Retinal pigment epithelial cell (primary cell): ENCODE results near the gene PCSK5.

Experiments
- DNase-seq: peaks from one replicate; pipeline ENCODE4 v3.0.0-alpha.2; 2010; ENCODE audit warnings: low read depth
- H3K4me3 ChIP-seq: 2 replicates; pipeline ENCODE4 v1.5.1; 2011; ENCODE audit warnings: mild to moderate bottlenecking, low read length, control low read depth, moderate library complexity
- TF ChIP-seq, protein P1 (sequence below): conservative IDR thresholded peaks from 2 replicates; pipeline ENCODE4 v1.5.1; 2011; ENCODE audit warnings: low read depth, low read length, control low read depth, inconsistent platforms

PCSK5 gene

GRCh38 chr9:76366275-76366674 lies 475.8 kb downstream of the PCSK5 start:
- TF ChIP-seq, protein P1, sequence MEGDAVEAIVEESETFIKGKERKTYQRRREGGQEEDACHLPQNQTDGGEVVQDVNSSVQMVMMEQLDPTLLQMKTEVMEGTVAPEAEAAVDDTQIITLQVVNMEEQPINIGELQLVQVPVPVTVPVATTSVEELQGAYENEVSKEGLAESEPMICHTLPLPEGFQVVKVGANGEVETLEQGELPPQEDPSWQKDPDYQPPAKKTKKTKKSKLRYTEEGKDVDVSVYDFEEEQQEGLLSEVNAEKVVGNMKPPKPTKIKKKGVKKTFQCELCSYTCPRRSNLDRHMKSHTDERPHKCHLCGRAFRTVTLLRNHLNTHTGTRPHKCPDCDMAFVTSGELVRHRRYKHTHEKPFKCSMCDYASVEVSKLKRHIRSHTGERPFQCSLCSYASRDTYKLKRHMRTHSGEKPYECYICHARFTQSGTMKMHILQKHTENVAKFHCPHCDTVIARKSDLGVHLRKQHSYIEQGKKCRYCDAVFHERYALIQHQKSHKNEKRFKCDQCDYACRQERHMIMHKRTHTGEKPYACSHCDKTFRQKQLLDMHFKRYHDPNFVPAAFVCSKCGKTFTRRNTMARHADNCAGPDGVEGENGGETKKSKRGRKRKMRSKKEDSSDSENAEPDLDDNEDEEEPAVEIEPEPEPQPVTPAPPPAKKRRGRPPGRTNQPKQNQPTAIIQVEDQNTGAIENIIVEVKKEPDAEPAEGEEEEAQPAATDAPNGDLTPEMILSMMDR: no peak
- no peak for DNase-seq

GRCh38 chr9:76369583-76369982 lies 479.1 kb downstream of the PCSK5 start:
- peak; percentile 64 for DNase-seq
- TF ChIP-seq, protein P1: no peak
- no peak overlapping the region for H3K4me3 ChIP-seq

More at GRCh38 chr9:76366275-76366674, 475.8 kb downstream of the PCSK5 start:
- no peak overlapping the region for H3K4me3 ChIP-seq

DNA sequence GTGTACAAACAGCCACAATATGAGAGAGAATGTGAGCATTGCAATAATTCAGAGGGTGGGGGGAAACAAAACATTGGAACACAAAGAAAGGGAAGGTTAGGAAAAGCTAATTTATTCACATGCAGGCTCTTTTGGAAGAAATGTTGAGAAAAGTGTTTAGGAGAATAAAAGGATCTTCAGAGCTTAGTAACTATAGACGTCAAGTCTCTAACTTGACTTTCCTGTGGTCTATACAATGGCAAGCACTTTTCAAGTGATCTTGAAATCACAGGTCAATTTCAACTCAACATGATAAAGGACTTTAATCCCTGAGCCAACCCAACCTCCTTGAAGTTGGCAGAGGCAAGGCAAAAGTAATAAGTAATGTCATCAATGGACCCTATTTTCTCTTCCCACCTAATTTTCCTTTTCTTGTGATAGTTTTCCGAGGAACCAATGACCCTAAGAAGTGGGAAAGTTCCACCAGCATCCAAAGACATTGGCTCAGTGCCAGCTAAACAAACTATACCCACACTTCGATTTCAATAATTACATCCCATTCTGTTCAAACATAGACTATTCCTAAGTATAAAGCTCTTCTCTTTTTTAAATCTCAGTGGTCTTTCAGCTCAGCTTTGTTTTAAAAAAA lies 480.0 kb downstream of the PCSK5 start:
- no peak for DNase-seq
- H3K4me3 ChIP-seq: no peak overlapping the region
- TF ChIP-seq, protein P1: no peak

GRCh38 chr9:76371901-76372300 lies 481.4 kb downstream of the PCSK5 start:
- TF ChIP-seq, protein P1: no peak
- DNase-seq: peak; percentile 47

DNA sequence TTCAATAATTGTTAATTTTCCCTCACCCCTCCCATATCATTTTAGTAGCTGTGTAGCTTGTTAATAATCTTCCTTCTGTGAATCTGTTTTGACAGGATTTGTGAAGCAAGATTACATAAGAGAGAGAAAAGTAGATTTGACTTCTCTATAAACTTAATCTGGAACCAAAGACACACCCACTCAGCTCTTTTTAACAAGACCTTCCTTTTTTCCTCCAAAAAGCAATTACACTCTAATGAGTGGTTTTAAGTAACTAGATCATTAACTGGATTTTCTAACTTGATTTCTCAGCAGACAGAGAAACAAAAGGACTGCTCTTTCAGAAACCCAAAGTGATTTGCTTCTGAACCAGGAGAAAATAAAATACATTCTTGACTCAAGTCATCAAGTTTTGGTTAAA lies 481.9 kb downstream of the PCSK5 start:
- H3K4me3 ChIP-seq: no peak overlapping the region
- TF ChIP-seq, protein P1: no peak
- DNase-seq: no peak

More at GRCh38 chr9:76371901-76372300, 481.4 kb downstream of the PCSK5 start:
- H3K4me3 ChIP-seq: no peak overlapping the region

DNA sequence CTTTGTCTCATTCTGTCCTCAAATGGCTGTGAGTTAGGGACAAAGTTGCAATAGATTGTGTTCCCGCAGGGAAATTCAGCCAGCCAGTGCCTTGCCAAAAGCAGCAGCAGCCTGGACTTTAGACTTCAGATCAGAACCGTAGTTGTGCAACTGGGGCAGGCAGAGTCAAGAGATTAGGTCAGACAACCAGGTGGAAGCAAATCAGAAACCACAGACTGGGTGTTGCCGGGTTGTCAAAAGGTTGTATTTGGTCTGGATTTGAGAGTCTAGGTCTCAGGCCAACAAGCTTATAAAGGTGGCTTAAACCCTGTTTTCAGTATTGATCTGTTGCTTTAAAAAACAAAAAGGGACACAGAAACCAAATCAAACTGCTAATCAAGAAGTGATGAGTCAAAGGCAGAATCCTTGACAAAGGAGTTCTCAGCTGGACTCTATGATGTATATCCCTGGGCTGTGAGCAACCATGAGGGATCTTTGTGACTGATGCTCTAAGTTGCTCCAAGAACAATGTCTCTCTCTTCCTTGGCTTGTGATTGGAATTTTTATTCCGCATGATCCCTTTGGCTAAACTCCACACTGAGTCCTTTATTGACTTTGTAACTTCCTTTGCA lies 482.8 kb downstream of the PCSK5 start:
- no peak for DNase-seq
- TF ChIP-seq, protein P1: no peak
- H3K4me3 ChIP-seq: no peak overlapping the region

- DNase-seq: no peak
- H3K4me3 ChIP-seq: no peak overlapping the region
- TF ChIP-seq, protein P1: no peak
Measured at GRCh38 chr9:76373784-76374474, 483.5 kb downstream of the PCSK5 start.
